Brain microvascular endothelial cell (primary cell): Measurements from ENCODE around the gene PROCR.

Source experiments
- DNase-seq: peaks from one replicate; pipeline ENCODE4 v3.0.0-alpha.2; 2020
- H3K27ac ChIP-seq: fragments of 250-450 bp; sonication (Bioruptor Pico); 2 replicates; pipeline ENCODE4 v1.5.1; 2020; ENCODE audit warnings: mild to moderate bottlenecking, moderate library complexity
- H3K27me3 ChIP-seq: fragments of 250-450 bp; sonication (Bioruptor Pico); replicated peaks from 2 replicates; pipeline ENCODE4 v1.5.1; 2020; ENCODE audit warnings: mild to moderate bottlenecking
- H3K36me3 ChIP-seq: fragments of 250-450 bp; sonication (Bioruptor Pico); replicated peaks from 2 replicates; pipeline ENCODE4 v1.5.1; 2020; ENCODE audit warnings: mild to moderate bottlenecking
- H3K4me3 ChIP-seq: 2 replicates; pipeline ENCODE4 v1.5.1; 2011; ENCODE audit warnings: low read depth, mild to moderate bottlenecking, control low read depth, low read length, moderate library complexity
- in situ Hi-C: cut with HindIII; loops from 2 replicates; pipeline ENCODE4 v1.10.0; 2017; ENCODE audit warnings: low sequenced_read_pairs, low pct_ligation_motif_present
- TF ChIP-seq, protein P1 (sequence below): IDR thresholded peaks from 2 replicates; pipeline ENCODE4 v1.5.1; 2011; ENCODE audit warnings: low read depth, mild to moderate bottlenecking, moderate library complexity, low read length, control low read depth, inconsistent platforms; ENCODE audit errors: missing control alignments

The PROCR gene

DNA sequence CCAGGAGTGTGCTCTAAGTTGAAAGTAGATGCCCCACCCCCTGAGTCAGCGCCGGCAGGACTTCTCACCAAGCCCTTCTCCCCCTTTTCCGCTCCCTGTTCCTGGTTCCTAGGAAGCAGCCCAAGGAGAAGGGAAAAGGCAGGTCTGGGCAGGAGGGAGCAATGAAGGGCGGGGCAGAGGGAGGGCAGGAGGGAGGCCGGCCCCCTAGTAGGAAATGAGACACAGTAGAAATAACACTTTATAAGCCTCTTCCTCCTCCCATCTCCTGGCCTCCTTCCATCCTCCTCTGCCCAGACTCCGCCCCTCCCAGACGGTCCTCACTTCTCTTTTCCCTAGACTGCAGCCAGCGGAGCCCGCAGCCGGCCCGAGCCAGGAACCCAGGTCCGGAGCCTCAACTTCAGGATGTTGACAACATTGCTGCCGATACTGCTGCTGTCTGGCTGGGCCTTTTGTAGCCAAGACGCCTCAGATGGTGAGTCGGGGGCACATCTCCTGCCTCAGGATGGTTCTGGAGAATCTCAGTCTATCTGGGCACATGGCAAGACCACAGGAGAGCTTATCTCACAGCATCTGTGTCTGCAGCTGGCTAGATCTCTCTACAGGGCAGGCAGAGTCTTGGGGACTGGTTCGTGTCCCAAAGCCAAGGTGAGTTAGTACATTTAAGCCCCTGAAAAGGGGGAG lies at the start of gene PROCR:
Gene PROCR (plus strand): TSS at position 320 of the 681 bp plus-strand sequence. CDS start 83 bp downstream, at position 403.
- no peaks in the 10 kb centered on the region for H3K27me3 ChIP-seq
- TF ChIP-seq, protein P1, sequence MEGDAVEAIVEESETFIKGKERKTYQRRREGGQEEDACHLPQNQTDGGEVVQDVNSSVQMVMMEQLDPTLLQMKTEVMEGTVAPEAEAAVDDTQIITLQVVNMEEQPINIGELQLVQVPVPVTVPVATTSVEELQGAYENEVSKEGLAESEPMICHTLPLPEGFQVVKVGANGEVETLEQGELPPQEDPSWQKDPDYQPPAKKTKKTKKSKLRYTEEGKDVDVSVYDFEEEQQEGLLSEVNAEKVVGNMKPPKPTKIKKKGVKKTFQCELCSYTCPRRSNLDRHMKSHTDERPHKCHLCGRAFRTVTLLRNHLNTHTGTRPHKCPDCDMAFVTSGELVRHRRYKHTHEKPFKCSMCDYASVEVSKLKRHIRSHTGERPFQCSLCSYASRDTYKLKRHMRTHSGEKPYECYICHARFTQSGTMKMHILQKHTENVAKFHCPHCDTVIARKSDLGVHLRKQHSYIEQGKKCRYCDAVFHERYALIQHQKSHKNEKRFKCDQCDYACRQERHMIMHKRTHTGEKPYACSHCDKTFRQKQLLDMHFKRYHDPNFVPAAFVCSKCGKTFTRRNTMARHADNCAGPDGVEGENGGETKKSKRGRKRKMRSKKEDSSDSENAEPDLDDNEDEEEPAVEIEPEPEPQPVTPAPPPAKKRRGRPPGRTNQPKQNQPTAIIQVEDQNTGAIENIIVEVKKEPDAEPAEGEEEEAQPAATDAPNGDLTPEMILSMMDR = no peak
- H3K4me3 ChIP-seq = peak within 1 kb of the TSS; percentile 56
- DNase-seq = peak; percentile 86
- in situ Hi-C loops = no loop called here
- H3K36me3 ChIP-seq = peaks cover 10% of the 10 kb centered on the region
- H3K27ac ChIP-seq = no peak within 1 kb of the TSS

DNA sequence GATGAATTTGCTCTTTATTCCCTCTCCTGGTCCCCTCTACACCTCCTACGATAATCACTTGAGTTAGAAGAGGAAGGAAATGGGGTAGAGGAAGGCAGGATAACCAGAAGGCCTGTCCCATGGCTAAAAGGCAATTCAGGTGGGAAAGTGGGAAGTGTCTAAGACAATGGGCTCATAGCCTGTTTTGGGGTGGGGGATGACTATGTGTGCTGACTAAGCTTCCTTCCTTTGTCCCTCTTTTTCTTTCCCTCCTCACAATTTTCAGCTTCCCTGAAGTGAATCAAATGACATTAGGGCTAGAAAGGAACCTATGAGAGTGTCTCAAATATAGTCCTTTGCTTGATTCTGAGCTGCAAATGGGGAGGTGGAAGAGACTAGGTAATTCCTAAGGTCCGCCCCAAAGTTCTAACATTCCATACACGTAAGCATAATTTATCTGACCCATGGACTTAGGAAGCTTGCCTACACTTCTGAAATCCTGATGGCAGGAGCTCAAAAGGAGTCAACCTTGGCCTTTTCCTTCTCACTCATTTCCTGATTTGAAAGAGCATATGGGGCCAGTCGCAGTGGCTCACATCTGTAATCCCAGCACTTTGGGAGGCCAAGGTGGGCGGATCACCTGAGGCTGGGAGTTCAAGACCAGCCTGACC lies 49.0 kb upstream of the PROCR start:
- no peak for DNase-seq
- in situ Hi-C loops = no loop called here
- Histone ChIP-seq H3K36me3 (peaks cover 21% of the 10 kb centered on the region), H3K4me3 (no peak overlapping the region), H3K27ac (no peak overlapping the region), H3K27me3 (no peaks in the 10 kb centered on the region)
- TF ChIP-seq, protein P1 = no peak

DNA sequence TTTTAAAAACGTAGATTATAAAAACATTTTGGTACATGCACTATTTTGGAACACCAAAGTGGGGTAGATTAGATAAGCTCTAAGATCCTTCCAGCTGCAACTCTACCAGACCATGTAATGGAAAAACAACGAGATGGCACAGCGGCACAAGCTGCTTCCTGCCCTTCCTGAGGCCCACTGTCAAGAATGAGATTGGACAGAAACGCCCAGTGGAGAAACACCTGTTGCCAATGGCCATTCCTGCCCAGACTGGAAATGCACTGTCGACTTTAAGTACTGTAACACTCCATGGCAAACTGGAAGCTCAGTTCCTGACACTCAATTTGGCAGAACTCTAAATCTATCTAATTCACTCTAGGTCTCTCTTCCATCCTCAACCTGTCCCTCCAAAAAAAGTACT lies 46.1 kb upstream of the PROCR start:
- Histone ChIP-seq H3K4me3 (no peak overlapping the region), H3K27me3 (no peaks in the 10 kb centered on the region), H3K36me3 (peaks cover 22% of the 10 kb centered on the region), H3K27ac (no peak overlapping the region)
- TF ChIP-seq, protein P1 = no peak
- in situ Hi-C loops = no loop called here
- no peak for DNase-seq

DNA sequence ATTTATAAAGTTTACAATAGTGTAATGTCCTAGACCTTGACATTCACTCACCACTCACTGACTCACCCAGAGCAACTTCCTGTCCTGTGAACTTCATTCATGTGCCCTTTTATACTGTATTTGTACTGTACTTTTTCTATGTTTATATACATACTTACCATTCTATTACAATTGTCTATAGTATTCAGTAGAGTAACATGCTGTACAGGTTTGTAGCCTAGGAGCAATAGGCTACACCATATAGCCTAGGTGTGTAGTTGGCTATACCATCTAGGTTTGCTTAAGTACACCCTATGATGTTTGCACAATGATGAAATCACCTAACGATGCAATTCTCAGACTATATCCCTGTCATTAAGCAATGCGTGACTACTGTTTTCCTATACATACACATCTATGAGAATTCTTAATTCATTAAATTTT lies 42.2 kb upstream of the PROCR start:
- DNase-seq = no peak
- TF ChIP-seq, protein P1 = no peak
- Histone ChIP-seq H3K27ac (peak overlapping the region; percentile 45), H3K27me3 (no peaks in the 10 kb centered on the region), H3K36me3 (peaks cover 15% of the 10 kb centered on the region), H3K4me3 (no peak overlapping the region)
- in situ Hi-C loops = no loop called here

DNA sequence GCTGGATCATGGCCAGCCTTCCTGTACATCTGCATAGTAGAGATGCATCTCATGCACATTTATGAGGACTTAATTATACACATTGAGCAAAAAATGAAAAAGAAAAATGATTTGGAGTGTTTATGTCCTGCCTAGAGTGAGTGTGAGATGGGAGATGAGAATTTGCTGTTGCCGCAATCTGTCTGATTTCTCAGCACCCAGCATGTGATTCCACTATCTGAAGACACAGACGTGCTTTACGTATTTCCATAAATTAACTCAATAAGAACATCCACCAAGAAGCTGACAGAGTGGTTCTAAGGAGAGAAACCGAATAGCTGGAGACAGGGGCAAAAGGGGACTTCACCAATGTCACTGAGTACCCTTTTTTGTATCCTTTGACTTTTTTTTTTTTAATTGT lies 39.9 kb upstream of the PROCR start:
- no peak for DNase-seq
- Histone ChIP-seq H3K4me3 (no peak overlapping the region), H3K27me3 (no peaks in the 10 kb centered on the region), H3K27ac (no peak overlapping the region), H3K36me3 (peaks cover 11% of the 10 kb centered on the region)
- in situ Hi-C loops = no loop called here
- TF ChIP-seq, protein P1 = no peak

DNA sequence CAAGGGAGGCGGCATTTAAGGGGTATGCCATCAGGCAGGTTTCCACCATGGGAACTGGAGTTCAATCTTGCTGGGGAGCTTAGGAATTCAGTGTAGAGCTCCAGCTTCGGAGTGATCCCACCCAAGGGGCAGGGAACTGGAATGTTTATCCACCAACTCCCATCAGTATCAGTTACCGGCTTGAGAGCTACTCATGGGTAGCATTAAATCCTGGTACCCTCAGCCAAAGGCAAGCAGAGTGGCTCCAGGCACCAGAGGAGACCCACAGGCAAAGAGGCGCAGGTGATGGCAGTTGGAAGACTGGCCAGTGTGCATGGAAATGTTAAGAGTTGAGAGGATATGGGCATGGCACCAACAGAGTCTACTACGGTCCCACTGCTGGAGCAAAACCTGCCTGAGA lies 38.8 kb upstream of the PROCR start:
- H3K27me3 ChIP-seq = no peaks in the 10 kb centered on the region
- H3K4me3 ChIP-seq = no peak overlapping the region
- H3K36me3 ChIP-seq = peaks cover 20% of the 10 kb centered on the region
- in situ Hi-C loops = no loop called here
- no peak overlapping the region for H3K27ac ChIP-seq
- DNase-seq = no peak
- TF ChIP-seq, protein P1 = no peak
